Measurements from ENCODE around the gene HP. TPM values are rescaled to one million over a fixed set of nuclear protein-coding genes. Genes with fewer than 3 reads are reported as not detected.

Gene HP
- total RNA-seq, 4 donors from 2014 or later = 1.1 to 6.1 (median 1.3) TPM; not detected in 1

DNA sequence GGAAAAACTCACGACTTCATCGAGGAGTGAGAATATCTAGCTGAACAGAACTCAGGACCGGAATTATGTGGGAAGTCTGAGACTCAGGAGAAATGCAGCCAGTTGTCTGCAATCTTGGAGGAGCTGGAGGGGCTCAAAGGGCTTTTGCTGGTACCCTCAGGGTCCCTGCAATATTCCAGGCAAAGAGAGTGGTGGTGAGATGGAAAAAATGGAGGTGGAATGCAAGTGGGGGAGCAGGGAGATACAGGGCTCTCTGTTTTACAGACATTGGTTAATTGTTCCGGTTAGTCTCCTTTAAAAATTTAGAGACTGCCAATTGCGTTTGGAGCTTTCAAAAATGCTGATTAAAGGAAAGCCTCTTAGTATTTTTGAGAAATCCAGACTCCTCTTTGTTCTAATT lies 18.2 kb upstream of the HP start:
- 83% methylated on average over 5 of the region's 5 CpGs for WGBS
- DNase-seq (ENCODE audit: extremely low spot score) = no peak
- intact Hi-C loops (cut with DNase I) = no loop called here
- Histone ChIP-seq H3K36me3 (peaks cover 0 to 28% (median 14%) of the 10 kb centered on the region in 4 donors), H3K27me3 (no peaks in the 10 kb centered on the region), H3K4me1 (no peaks in the 10 kb centered on the region), H3K4me3 (no peak overlapping the region), H3K9me3 (no peaks in the 10 kb centered on the region), H3K27ac (replicated peaks in 1 of 4) (no peak overlapping the region)
- TF ChIP-seq POLR2AphosphoS5 (IDR thresholded peaks at IDR 0.05) (no peak), POLR2A (IDR thresholded peaks at IDR 0.05; ENCODE audit: low read depth) (no peak), EP300 (IDR thresholded peaks at IDR 0.05) (no peak)
- TF ChIP-seq, protein P1, sequence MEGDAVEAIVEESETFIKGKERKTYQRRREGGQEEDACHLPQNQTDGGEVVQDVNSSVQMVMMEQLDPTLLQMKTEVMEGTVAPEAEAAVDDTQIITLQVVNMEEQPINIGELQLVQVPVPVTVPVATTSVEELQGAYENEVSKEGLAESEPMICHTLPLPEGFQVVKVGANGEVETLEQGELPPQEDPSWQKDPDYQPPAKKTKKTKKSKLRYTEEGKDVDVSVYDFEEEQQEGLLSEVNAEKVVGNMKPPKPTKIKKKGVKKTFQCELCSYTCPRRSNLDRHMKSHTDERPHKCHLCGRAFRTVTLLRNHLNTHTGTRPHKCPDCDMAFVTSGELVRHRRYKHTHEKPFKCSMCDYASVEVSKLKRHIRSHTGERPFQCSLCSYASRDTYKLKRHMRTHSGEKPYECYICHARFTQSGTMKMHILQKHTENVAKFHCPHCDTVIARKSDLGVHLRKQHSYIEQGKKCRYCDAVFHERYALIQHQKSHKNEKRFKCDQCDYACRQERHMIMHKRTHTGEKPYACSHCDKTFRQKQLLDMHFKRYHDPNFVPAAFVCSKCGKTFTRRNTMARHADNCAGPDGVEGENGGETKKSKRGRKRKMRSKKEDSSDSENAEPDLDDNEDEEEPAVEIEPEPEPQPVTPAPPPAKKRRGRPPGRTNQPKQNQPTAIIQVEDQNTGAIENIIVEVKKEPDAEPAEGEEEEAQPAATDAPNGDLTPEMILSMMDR (IDR thresholded peaks at IDR 0.05) = no peak

DNA sequence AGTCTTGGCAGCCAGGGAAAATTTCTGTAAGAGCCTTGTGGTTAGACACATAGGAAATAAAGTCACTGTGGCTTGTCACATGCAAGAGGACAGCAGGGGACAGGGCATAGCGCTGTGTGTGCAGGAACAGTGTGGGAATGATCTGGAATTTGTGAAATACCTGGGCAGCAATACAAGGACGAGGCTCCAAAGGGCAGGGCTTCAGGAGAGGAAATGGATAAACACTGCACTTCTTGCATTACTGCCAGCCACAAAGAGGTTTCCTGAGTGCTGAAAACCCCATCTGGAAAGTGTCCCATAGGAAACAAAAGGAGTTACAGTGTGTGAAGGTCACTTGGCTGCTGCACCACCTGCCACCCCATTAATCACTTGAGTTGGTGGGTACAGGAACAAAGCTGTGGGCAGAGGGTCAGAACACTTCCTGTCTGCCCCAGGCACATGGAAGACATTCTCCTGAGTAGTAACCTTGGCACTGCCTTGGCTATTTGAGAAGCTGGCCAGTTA lies 12.1 kb upstream of the HP start:
- Histone ChIP-seq H3K36me3 (peaks cover 16 to 48% (median 28%) of the 10 kb centered on the region in 4 donors), H3K4me3 (no peak overlapping the region), H3K27ac (replicated peaks in 1 of 4) (no peak overlapping the region), H3K27me3 (no peaks in the 10 kb centered on the region), H3K4me1 (no peaks in the 10 kb centered on the region), H3K9me3 (no peaks in the 10 kb centered on the region)
- TF ChIP-seq, protein P1 (IDR thresholded peaks at IDR 0.05) = no peak
- no peak for TF ChIP-seq POLR2A (IDR thresholded peaks at IDR 0.05; ENCODE audit: low read depth)
- no peak for TF ChIP-seq EP300 (IDR thresholded peaks at IDR 0.05)
- TF ChIP-seq POLR2AphosphoS5 (IDR thresholded peaks at IDR 0.05) = no peak
- intact Hi-C loops (cut with DNase I) = no loop called here
- no peak for DNase-seq (ENCODE audit: extremely low spot score)
- 43% methylated on average over 2 of the region's 2 CpGs for WGBS

DNA sequence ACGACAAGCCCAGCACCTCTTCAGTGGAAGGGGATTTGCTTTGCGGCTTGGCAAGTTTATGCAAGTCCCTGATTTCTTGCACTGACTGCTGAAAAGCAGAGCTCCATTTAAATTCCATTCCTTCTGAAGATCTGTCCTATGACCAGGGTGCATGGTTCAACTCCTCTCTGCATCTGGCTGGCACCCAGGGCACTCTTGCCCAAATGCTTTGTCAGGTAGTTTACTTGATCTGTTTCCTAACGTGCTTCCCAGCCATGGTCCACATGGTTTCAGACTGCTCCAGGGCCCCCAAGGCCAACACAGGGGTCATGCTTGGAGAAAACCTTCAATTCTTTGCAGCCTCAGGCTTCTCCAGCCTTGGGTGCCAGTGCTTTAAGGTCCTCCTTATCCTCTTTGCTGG lies 11.2 kb upstream of the HP start:
- intact Hi-C loops (cut with DNase I) = no loop called here
- WGBS = 75% methylated on average over 3 of the region's 3 CpGs
- DNase-seq (ENCODE audit: extremely low spot score) = no peak
- Histone ChIP-seq H3K27me3 (no peaks in the 10 kb centered on the region), H3K9me3 (no peaks in the 10 kb centered on the region), H3K27ac (replicated peaks in 1 of 4) (no peak overlapping the region), H3K36me3 (peaks cover 16 to 46% (median 28%) of the 10 kb centered on the region in 4 donors), H3K4me3 (no peak overlapping the region), H3K4me1 (no peaks in the 10 kb centered on the region)
- no peak for TF ChIP-seq POLR2A (IDR thresholded peaks at IDR 0.05; ENCODE audit: low read depth)
- no peak for TF ChIP-seq EP300 (IDR thresholded peaks at IDR 0.05)
- TF ChIP-seq, protein P1 (IDR thresholded peaks at IDR 0.05) = no peak
- TF ChIP-seq POLR2AphosphoS5 (IDR thresholded peaks at IDR 0.05) = no peak

DNA sequence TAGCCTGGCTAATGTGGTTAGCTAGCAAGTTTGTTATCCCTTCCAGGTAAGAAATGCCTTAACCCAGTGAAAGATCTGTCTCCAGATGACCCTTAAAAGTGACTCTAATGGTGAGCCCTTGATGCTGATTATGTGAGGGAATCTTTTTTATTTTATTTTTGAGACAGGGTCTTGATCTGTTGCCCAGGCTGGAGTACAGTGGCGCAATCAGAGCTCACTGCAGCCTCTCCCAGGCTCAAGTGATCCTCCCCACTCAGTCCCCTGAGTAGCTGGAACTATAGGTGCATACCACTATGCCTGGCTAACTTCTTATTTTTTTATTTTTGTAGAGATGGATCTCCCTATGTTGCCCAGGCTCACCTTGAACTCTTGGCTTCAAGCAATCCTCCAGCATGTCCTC lies 10.8 kb upstream of the HP start:
- H3K4me3 ChIP-seq = no peak overlapping the region
- intact Hi-C loops (cut with DNase I) = no loop called here
- no peaks in the 10 kb centered on the region for H3K4me1 ChIP-seq
- H3K27ac ChIP-seq (replicated peaks in 1 of 4) = no peak overlapping the region
- H3K36me3 ChIP-seq = peaks cover 16 to 42% (median 28%) of the 10 kb centered on the region in 4 donors
- H3K27me3 ChIP-seq = no peaks in the 10 kb centered on the region
- DNase-seq (ENCODE audit: extremely low spot score) = no peak
- TF ChIP-seq POLR2A (IDR thresholded peaks at IDR 0.05; ENCODE audit: low read depth) (no peak), EP300 (IDR thresholded peaks at IDR 0.05) (no peak), POLR2AphosphoS5 (IDR thresholded peaks at IDR 0.05) (no peak)
- TF ChIP-seq, protein P1 (IDR thresholded peaks at IDR 0.05) = no peak
- no peaks in the 10 kb centered on the region for H3K9me3 ChIP-seq
- 94% methylated on average over 1 of the region's 1 CpG for WGBS

DNA sequence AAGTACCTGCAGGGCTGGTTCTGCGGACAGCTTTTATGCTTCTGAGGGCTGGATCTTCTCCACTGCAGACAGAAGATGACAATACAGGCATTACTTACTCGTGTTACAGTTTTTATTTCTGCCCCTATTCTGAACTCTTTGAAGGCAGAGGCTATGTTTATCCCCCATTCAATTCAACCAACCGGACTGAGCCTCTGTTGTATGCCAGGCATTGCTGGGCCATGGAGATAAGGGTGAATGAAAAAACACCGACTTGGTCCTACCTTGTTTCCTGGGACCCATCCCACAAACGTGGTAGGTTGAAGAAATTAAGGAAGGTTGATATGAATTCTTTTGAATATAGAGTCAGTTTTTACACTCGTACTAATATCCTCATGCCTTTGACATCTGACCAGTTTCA lies 10.0 kb upstream of the HP start:
- Histone ChIP-seq H3K27me3 (no peaks in the 10 kb centered on the region), H3K27ac (replicated peaks in 1 of 4) (no peak overlapping the region), H3K9me3 (no peaks in the 10 kb centered on the region), H3K4me3 (no peak overlapping the region), H3K36me3 (peaks cover 16 to 37% (median 28%) of the 10 kb centered on the region in 4 donors), H3K4me1 (no peaks in the 10 kb centered on the region)
- intact Hi-C loops (cut with DNase I) = no loop called here
- TF ChIP-seq POLR2A (IDR thresholded peaks at IDR 0.05; ENCODE audit: low read depth) (no peak), POLR2AphosphoS5 (IDR thresholded peaks at IDR 0.05) (no peak), EP300 (IDR thresholded peaks at IDR 0.05) (no peak)
- TF ChIP-seq, protein P1 (IDR thresholded peaks at IDR 0.05) = no peak
- 58% methylated on average over 6 of the region's 6 CpGs for WGBS
- DNase-seq (ENCODE audit: extremely low spot score) = no peak

All from esophagus muscularis mucosa (tissue), 4 donors.